EL (cell line): ENCODE measurements around the gene SLC39A12.

Experiments used
- DNase-seq: peaks from one replicate; pipeline ENCODE4 v3.0.0-alpha.2; 2016

SLC39A12 gene

DNA sequence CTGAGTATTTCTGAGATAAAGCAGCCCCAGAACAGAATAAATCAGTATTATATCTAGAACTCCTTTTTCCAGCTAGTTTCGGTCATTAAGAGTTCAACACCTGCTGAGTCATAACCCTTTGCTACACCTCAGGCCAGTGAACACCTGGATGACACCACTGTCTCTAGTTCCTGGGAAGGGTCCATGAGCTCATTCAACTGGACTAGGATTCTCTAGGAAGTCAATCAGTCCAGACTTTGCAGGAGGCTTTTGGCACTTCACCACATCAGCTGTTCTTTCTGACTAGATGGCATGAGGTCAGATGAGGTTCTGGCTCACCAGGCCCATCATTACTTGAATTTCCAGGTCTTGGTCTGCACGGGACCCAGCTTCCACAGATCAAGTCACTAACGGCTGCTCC lies 11.7 kb downstream of the SLC39A12 start:
- DNase-seq: no peak

DNA sequence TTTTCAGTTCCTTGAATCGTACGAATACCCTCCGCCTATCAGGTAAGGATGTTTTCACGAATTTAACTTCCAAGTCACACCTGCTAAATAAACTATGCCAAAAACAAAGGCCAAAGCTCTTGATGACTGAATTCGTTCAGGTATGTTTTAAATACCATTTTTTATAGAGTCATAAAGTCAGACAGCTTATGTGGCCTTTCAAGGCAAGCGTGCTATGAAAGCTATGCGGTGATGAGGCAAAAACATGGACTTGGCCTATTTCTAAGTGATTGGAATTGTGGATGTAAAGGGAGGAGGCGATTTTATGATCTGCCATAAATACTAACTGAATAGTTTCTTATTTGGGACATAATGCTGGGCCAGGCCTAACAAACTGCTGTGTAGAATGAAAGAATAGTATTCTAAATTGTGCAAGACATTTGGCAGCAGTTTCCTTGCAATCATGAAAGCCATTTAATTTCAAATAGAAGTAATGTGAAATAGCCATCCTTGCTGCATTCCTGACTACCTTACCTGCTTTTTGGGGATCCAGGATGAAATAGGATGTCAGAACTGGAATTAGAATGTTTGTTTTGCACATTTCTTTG lies 14.0 kb downstream of the SLC39A12 start:
- DNase-seq: no peak

DNA sequence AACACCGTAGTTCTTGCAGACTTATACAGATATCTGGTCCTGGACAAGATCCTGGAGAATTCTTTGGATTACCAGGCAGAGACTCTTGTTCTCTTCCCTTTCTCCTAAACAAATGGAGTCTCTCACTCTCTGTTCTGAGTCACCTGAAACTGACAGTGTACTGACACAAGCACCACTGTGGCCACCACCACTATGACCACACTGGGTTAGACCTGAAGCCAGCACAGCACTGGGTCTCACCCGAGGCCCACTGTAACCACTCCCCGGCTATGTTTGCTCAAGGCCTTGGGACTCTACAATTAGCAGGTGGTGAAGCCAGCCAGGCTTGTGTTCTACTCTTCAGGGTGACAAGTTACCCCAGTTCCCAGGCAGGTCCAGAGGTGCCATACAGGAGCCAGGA lies 22.8 kb downstream of the SLC39A12 start:
- no peak for DNase-seq

DNA sequence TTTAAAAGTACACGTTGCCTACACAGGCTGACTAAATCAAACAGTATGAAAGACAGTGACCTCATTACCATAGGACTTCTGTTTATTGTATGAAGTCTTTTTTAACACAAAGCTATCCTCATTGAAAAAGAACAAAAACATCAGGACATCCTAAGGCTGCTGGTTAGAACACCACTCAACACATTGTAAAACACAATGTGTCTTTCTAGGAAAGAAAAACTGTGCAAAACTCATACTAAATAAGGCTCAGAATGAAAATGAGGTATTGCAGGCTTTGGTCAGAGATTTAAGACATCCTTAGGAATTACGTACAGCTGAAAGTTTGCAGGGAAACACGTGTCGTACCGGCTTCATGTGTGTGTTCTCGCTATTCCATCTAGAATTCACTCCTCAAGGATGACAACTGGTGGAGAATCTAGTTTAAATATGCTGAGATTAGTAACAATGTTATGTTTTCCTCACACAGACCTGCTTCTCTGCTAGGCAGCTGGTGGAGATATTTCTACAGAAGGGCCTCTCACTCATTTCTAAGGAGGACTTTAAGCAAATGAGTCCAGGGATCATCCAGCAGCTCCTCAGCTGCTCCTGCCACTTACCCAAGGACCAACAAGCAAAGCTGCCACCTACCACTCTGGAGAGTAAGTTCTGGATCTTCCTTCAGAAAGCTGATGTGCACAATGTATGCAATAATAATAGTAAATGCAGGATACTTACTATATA lies 29.3 kb downstream of the SLC39A12 start:
- DNase-seq: no peak

DNA sequence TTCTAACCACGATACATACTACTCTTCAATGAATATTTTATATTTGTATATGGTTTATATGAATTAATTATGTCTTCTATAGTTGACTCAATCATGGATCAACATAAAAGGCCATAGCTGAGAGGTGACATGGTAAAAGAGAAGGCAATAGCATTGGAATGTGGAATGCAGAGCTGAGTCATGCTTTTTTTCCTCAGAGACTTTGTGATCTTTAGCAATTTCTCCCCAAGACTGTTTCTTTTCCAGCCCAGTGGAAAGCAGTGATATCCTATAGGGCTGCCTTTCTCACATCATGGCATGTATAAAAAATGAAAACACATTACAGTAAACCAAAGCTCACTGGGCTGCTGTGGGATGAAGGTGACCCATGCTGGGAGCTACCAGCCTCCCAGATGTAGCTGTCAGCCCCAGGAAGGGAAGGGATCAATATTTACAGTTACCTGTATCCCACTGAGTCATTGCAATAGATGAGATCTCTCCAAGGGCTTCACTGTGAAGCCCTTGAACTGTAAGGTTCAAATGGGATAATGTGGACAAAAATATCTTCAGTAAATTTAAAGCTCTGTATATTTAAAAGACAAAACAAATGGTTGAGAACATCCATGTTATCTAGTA lies 30.2 kb downstream of the SLC39A12 start:
- DNase-seq: peak; percentile 92

DNA sequence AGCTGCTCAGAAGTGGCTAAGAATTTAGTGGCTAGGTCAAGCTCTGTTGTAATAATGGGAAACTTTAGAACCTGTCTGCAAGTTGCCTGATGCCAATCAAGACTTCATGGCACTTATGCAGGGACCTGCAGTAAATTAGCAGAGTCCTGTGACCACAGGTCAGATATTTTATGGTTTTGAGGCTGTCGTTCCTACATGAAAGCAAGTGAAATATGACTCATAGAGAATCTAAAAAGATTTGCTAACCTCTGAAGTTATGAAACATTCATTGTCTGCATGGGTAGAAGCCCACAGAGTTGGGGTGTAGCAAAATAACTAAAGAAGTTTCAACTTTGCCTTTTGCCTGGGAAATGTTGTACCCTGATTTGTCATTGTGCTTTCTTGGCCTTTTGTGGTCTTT lies 32.3 kb downstream of the SLC39A12 start:
- peak; percentile 62 for DNase-seq

DNA sequence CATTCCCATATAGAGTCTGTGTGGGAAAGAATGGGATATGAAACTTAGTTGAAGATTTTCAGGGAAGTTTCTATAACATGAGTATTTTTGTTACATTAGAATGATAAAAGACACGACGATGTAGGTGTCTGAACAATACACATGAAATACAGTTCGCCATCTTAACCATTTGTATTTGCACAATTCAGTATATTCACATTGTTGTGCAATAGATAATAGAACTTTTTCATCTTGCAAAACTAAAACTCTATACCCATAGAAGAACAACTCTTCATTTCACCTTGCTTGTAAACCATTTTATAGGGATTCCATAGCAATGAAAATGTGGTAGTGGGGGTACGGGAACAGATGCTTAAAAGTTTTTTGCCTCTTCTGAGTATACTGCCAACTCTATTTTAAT lies 32.8 kb downstream of the SLC39A12 start:
- no peak for DNase-seq

DNA sequence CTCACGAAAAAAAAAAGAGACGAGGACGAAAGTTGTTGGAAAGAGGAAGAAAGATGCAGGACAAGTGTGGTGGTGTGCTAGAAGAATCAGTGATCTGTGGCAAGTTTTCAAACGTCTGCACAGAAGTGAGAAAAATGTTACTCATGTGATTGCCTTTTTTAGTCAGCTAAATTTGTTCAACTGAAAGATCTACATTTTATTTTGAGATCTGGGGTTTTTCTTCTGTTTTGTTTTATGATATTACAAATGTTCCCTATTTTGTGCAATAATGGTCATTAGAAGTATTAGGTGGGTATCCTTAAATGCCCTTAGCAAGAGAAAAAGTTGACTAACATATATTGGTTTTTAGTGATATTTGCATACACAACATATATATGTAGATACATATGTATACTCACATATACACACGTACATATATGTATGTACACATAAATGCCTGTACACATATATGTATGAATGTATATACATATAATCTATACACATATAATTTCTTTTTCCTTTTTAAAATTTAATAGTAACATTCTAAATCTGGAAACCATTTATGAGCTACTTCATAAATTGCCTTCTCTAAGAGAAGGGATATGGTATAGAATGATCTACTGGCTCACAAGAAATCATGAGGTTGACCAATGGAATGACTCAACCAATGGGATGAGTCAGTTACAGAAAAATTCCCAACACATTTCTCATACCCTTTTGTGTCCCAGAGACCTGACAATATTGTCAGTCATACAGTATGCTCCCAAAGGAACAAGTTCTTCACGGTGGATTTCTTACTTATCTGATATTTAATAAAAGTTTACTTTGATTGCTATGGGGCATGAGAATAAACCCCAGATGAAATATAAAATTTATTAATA lies 38.4 kb downstream of the SLC39A12 start:
- DNase-seq: peak; percentile 91

DNA sequence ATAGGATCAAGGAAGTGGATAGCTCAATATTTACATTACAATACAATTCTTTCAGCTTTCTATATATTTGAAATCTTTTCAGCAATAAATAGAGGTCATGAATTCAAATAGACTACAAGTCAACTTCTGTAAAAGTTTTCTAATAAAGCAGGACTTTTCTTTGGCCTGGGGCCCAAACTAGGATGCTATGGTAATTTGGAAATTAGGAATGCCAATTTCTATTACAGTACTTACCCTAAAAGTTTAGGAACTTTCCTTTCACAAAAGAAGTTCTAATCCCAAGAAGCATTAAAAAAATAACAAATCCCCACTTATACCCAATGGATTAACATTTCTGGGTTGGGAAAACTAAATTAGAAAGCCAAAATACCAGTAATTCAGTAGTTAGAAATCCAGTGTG lies 40.5 kb downstream of the SLC39A12 start:
- DNase-seq: no peak

DNA sequence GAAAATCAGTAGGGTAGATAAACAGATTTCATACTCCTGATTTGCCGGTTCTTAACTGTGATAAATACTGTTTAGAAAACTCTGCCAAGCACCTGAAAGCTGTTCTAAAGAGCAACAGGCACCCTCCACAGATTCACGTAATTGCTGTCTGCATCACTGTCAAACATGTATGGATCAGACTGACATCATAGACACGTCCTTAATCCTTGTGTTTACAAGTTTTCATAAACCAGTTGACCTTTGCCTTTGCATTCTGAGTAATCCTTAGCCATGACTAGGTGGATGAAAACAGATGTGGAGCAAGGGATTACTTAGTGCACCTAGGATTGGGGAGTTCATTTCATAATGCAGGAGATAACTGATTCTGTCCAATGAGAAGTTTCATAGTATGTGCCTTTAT lies 41.6 kb downstream of the SLC39A12 start:
- DNase-seq: peak; percentile 69

DNA sequence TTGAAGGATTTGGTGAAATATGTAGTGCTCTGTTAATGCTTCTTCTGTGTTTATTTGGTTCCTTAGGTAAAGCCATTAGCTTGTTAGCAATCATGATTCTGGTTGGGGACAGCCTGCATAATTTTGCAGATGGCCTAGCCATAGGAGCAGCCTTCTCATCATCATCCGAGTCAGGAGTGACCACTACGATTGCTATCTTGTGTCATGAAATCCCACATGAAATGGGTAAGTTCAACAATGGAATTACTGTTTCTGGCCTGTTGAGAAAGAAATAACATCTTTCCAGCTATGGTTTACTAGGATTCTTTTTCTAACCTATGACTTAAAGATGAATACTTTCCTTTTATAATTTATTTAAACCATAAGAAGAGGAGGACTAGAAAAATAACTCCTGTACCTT lies 48.9 kb downstream of the SLC39A12 start:
- DNase-seq: no peak

DNA sequence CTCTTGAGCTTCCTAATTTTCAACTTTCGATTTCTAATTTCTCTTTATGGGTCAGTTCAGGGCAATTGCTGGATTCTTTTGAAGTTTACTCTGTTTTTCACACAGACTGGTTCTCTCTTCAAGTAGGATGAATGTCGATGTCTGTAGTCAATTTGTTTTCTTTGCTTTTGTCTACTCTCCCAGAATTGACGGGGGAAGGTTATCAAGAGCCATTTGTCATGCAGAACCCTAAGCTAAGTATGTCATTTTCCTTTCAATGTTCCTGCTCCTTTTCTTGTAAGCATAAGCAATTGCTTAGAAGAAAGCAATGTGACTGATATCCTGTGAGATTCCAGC lies 53.7 kb downstream of the SLC39A12 start:
- no peak for DNase-seq

DNA sequence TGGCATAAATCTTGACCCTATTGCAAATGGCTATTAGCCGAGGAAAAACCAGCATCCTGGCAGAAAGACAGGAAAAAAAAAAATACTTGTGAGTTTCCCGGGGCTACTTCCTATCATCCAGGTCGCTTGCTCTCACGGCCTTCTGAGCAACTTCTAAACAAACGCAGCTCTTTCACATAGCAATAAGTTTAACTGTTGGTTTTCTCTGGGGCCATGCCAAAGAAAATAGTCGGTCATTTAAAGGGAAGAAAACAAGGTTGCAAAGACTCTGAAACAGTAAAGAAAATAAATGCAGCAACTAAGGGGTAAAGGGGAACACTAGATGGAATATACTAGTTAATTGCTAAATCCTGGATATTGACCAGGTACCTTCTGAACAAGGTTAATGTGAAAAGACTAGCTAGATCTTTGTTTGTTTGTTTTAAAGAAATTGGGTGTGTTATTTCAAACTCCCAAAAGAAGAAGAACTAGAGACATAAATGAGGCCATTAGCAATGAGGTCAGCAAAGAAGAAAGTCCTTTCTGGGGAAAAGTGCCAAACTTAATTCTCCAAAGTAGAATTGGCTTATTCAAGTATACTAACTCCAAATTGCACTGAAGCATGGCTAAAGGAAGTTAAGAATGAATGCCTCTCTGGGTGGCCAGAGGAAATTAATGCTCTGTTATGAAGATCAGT lies 54.2 kb downstream of the SLC39A12 start:
- DNase-seq: peak; percentile 77

DNA sequence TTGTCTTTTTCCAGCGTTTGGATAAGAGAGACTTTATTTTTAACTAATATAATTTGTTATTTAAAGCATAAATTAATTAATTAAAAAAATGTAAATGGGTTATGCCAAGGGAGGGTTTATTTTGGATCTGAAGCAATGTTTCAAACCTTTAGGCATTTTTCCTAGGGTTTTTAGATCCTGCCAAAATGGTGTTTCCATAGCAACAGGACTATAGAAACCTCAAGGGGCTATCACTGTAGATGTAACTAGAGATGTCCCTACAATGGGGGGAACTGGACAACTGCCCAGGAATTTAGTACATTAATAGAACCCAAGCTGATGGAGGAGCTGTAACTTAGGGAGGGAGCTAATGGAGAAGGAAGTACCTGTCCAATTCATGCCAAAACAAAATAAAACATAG lies 57.3 kb downstream of the SLC39A12 start:
- DNase-seq: no peak

DNA sequence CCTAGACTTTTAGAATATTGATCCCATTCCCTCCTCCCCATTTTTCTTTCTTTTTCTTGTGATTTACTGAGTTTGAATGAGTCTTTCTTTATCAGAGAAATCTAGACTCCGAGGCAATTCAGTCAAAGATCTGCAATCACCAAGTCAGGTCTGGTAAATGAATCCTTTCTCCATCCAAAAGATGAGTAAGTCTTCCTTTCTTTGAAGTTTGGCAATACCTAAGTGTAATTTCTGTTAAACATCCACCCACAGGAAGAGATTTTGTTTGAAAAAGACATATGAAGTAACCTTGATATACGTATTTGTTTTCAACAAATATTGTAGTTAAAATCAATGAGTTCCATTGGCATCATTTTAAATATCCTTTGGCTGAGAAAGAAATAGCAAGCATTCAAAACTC lies 58.3 kb downstream of the SLC39A12 start:
- DNase-seq: no peak

DNA sequence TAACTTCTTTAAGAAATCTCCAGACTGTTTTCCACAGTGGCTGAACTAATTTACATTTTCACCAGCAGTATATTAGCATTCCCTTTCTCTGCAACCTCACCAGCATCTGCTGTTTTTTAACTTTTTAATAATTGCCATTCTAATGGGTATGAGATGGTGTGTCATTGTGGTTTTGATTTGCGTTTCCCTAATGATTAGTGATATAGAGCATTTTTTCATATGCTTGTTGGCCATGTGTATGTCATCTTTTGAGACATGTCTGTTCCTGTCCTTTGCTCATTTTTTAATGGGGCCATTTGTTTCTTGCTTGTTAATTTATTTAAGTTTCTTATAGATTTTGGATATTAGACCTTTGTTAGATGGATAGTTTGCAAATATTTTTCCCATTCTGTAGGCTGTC lies 68.8 kb downstream of the SLC39A12 start:
- no peak for DNase-seq

DNA sequence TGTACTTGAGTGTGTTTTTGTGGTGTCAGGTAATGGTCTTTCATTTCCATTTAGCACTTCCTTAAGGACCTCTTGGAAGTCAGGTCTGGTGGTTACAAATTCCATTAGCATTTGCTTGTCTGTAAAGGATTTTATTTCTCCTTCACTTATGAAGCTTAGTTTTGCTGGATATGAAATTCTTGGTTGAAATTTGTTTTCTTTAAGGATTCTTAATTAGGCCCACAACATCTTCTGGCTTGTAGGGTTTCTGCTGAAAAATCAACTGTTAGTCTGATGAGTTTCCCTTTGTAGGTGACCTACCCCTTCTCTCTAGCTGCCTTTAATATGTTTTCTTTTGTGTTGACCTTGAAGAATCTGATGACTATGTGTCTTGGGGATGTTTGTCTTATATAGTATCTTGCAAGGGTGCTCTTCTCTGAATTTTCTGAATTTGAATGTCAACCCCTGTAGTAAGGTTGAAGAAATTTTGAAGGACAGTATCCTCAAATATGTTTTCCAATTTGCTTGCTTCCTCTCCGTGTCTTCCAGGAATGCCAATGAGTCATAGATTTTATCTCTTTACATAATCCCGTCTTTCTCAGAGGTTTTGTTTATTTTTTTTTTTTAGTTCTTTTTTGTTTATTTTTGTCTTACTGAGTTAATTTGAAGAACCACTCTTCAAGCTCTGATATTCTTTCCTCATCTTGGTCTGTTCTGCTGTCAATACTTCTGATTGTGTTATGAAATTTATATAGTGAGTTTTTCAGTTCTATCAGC lies 70.2 kb downstream of the SLC39A12 start:
- DNase-seq: peak; percentile 43

DNA sequence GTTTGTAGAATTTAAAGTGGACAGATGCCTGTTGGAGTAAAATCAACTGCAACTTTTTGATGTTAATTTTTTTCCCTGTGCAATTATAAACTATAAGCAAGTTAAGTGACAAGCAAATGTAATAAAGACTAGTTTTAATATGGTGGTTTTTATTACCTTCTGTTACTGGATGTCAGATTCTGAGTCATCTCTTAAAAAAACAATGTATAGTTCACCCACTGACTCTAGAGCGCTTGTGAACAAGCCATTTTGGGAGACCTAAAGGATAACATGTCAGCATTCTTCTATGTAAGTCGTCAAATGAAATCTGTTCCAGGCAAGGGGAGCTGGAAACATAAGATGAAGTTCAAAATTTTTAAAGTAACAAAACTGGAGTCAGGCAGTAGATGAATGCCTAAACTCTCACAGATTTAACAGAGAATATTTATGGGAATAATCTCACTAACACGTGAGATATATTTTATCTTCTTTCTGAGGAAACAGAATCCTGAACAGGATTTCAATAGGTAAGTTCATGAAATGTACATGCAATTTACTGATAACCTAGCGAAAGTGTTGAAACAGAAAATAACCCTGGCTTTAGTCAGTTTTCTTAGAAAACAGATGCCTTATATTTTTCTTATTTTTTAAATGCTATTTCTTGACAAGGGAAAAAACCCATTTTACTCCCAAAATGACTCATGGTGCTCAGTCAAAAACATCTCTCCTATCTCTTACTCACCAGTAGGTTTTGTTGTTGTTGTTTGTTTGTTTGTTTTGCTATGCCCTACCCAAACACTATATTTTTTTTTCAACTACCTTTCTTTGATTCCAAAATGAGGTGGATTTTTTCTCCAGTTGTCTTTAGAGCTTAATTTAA lies 91.7 kb downstream of the SLC39A12 start:
- DNase-seq: peak; percentile 45

DNA sequence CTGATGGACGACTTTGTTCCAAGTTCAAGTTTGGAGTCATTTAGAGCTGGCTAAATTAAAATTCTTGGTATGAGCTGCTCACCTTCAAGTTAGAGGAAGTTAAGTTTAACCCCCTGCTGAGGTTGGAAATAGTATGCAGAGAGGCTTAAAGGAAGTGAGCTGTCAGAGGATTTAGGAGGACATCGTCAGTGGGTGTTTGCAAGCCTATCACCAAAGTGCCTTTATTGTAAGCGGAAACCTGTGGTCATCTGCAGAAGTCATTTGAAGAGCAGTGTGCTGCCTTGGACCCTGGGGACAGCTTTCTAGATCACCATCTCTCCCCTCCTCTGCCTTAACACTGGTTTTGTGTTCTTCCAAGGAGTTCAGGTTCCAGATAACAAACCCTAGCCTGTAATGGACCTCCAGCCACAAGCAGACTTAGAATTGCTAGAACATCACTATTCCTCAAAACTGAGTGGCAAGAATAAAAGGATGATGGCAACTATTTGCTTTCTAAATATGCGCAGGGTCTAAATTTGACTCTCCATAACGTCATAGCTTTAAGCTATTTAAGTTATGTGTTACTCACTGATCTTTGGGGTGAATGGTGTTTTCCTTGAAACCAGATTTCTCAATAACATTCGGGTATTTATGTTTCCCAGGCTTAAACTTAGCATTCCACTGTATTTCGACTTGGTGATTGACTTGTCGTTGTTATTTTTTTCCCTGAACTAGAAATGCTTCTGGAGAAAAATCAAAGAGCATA lies 93.4 kb downstream of the SLC39A12 start:
- peak; percentile 73 for DNase-seq

DNA sequence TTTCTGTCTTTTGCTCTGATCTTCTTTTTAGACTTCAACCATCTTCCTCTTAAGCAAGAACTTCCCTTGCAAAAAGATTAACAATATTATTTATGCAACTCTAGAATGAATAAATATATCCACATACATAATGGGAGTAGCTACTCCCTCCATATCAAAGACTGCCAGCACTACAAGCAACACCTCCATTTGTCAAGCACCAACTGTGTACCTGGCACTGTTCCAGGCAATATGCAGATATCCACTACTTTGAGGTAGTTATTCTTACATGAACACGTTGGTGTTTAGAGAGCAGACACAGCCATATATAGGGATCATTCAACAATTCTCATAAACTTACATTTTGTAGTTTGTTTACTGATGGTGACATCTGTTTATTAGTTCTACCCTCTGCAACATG lies 104.9 kb downstream of the SLC39A12 start:
- no peak for DNase-seq
